GM21423 (cell line): ENCODE results near the gene CEACAM1.
"Not testable (repeated sequence)": the region's sequence is repeated elsewhere in the genome, so short reads cannot be mapped to it uniquely, and the experiment has no call there.

Experiments
- ATAC-seq: cut with Tn5 transposase; IDR thresholded peaks from one replicate; pipeline ENCODE4 v1.9.1; 2021; ENCODE audit warnings: mild to moderate bottlenecking, moderate library complexity; ENCODE audit not compliant: unreplicated experiment

CEACAM1 gene

GRCh38 chr19:42512743-42513304 is 15.5 kb downstream of the CEACAM1 start:
- ATAC-seq, result peak; percentile 68

DNA sequence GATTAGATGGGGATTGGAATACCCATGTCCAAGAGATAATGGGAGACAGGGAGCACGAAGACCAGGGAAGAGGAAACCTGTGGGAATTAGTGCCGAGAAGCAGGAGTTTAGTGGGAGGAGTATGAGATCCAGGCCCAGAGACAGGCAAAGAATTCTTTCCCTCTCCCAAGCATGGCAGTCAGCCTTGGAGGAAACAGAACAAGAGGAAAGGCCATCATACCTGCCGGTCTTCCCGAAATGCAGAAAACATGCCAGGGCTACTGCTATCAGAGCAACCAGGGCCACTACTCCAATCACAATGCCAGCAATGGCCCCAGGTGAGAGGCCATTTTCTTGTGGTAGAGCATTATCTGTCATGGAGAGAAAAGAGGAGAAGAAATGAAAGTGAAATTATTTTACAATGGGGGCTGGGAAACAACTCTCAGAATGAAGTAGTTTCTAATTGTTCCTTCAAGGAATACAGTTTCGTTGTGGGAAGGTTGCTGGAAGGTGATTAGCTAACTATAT is 16.1 kb downstream of the CEACAM1 start:
- ATAC-seq, result no peak

- no peak for ATAC-seq
These were observed 16.9 kb downstream of the CEACAM1 start for GRCh38 chr19:42511340-42511739.

- ATAC-seq, result no peak
These were observed 19.3 kb downstream of the CEACAM1 start for GRCh38 chr19:42508892-42509444.

- no peak for ATAC-seq
These were observed 23.2 kb downstream of the CEACAM1 start for GRCh38 chr19:42505066-42505465.

DNA sequence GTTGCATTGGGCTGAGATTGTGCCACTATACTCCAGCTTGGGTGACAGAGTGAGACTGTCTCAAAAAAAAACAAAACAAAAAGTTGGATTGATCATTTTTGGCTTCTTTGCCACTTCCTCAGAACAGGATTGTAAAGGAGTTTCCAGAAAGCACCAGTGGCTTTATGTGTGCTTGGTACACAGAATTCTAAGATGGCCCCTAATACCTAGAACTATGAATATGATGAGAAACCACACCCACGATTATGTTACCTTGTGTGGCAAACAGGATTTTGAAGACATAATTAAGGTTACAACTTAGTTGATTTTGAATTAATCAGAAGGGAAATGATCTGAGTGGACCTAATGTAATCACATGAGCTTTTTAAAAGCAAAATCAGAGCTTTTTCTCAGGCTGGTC is 26.5 kb downstream of the CEACAM1 start:
- ATAC-seq, result no peak

DNA sequence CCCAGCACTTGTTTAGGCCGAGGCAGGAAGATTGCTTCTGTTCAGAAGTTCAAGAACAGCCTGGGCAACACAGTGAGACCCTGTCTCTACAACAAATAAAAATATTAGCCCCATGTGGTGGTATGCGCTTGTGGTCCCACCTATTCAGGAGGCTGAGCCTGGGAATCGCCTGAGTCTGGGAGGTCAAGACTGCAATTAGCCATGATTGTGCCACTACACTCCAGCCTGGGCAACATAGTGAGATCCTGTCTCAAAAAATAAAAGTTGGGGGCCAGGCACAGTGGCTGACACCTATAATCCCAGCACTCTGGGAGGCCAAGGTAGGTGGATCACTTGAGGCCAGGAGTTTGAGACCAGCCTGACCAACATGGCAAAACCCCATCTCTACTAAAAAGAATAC is 27.0 kb downstream of the CEACAM1 start:
- not testable (repeated sequence) for ATAC-seq

DNA sequence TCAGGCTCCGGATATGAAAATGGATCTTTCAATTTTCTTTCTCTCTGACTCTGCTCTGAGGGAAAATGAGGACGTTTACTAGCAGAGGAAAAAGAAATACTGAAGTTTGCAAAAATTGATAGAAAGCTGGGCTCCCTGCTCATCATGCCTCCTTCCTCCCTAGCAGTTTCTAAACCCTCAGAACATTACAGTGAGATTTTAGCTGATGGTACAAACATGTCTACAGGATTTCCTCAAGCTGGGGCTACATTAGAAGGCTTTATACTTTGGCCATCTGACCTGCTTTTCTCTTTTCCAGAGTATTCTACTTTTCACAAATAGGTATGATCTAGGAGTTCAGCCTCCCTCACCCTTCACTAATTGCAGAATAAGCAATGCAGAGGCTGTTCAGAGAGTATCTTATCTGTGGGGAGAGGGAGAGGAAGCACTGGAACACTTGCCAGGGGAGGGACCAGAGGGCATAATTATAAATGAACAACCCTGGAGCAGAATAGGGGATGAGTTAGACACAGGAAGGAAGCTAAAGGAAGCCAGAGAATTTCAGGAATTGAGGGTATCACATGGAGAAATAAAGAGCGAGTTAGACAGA is 30.0 kb downstream of the CEACAM1 start:
- ATAC-seq, result no peak

- peak; percentile 63 for ATAC-seq
These were observed 30.7 kb downstream of the CEACAM1 start for GRCh38 chr19:42497492-42498168.

GRCh38 chr19:42496460-42497133 is 31.7 kb downstream of the CEACAM1 start:
- ATAC-seq, result no peak

DNA sequence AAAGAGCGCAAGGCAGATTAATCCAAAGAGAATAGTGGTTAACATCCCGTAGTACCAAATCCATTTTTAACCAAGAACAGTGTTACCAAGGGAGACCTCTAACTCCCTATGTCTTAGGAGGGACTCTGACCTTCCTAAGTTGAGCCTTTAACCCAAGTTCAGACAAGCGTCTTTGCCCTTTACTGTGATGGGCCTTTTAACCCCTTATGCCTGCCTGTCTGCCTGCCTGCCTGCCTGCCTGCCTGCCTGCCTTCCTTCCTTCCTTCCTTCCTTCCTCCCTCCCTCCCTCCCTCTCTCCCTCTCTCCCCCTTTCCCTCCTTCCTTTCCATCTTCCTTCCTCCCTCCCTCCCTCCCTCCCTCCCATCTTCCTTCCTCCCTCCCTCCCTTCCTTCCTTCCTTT is 32.6 kb downstream of the CEACAM1 start:
- no peak for ATAC-seq

DNA sequence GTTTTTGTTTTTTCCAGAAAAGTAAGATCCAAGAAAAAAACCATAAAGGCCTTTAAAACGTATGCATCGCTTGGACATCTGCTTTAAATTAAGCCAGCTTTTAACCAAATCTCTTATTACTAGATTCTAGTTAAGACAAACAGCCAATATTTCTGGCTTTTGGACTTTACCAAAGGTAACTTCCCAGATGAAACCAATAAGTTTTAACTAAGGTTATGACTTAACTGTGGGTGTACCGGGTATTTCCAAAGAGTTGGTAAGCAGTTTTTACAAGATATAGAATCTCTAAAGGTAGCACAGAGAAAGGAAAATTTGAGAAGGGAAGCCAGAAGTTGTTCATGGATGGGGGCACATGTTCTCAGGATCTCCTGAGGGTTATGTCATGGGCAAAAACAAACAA is 34.0 kb downstream of the CEACAM1 start:
- ATAC-seq, result no peak

- ATAC-seq, result no peak
These were observed 39.3 kb downstream of the CEACAM1 start for GRCh38 chr19:42488783-42489521.

DNA sequence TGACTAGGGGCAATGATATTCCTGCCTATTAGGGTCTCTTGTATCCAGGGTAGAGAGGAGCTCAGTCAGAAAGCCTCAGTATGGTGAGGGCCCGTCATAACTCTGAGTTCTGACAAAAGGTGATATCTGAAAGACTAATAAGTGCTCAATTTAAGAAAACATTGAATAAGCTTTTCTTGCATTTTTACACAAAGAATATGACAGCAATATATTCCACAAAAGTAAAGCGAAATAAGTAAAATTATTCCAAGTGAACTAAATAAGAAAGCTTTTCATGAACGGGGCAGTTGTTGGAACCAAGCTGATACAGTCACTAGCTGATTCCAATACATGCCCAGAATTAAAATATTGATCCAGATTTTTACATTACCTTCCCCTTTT is 40.5 kb downstream of the CEACAM1 start:
- no peak for ATAC-seq

DNA sequence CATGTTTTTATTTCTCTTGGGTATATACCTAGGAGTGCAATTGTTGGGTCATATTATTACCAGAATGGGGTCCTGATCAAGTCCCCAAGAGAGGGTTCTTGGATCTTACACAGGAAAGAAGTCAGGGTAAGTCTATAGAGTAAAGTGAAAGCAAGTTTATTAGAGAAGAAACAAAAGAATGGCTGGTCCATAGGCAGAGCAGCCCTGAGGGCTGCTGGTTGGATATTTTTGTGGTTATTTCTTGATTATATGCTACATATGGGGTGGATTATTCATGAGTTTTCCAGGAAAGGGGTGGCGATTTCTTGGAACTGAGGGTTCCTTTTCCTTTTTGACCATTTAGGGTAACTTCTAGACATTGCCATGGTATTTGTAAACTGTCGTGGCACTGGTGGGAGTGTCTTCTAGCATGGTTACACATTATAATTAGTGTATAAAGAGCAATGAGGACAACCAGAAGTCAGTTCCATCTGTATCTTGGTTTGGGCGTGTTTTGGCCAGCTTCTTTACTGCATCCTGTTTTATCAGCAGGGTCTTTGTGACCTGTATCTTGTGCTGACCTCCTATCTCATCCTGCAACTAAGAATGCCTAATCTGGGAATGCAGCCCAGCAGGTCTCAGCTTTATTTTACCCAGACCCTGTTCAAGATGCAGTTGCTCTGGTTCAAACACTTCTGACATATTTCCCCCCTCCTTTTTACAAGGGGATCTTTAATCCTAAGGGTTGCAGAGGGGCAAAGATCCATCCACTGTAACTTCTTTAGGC is 41.1 kb downstream of the CEACAM1 start:
- no peak for ATAC-seq

DNA sequence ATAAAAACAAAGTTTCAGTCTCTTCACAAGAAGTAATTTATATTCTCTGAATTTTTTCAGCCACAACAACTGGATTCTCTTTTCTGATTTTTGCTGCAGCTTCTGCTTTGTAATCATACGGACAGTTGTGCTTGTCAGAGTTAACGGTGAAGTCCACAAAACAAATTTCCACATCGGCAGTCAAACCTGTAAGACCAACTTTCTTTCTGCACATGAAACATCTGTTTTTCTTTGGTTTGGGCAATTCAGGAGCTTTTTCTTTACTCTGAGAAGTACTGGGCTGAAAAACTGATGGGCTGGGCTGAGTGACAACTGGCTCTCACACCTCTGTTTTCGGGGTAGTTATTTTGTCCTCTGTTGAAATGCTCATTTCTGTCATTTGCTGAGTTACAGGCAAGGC is 43.2 kb downstream of the CEACAM1 start:
- not testable (repeated sequence) for ATAC-seq

- no peak for ATAC-seq
These were observed 47.8 kb downstream of the CEACAM1 start for GRCh38 chr19:42480335-42481095.

GRCh38 chr19:42479736-42480135 is 48.5 kb downstream of the CEACAM1 start:
- ATAC-seq, result no peak

DNA sequence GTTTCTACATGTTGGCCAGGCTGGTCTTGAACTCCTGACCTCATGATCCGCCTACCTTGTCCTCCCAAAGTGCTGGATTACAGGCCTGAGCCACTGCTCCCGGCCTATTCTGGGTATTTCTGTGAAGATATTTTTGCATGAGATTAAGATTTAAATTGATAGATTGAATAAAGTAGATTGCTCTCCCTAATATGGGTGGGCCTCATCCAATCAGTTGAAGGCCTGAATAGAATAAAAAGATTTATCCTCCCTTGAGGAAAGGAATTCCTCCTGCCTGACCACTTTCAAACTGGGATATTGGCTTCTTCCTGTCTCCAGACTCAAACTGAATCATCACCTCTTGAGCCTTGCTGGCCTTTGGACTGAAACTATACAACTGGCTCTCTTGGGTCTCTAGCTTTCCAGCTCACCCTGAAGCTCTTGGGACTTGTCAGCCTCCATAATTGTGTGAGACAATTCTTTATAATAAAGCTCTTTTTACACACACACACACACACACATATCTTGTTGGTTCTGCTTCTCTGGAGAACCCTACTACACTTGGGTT is 49.4 kb downstream of the CEACAM1 start:
- no peak for ATAC-seq
